CD14-positive monocyte (primary cell): ENCODE measurements around the gene CDC42EP3. TPM values are rescaled to one million over a fixed set of nuclear protein-coding genes. Genes with fewer than 3 reads are reported as not detected.

Experiments used
- DNase-seq, 3 donors: peaks; one replicate each; pipeline ENCODE4 v3.0.0-alpha.2; 2011 to 2022
- H2AFZ ChIP-seq: 2 replicates; pipeline ENCODE4 v1.6.0; 2012; ENCODE audit warnings: mild to moderate bottlenecking, low read depth, low read length, inconsistent platforms; ENCODE audit not compliant: insufficient read depth, poor library complexity, severe bottlenecking
- H3K27ac ChIP-seq, 2 donors: 1 replicate in 1 of 2; 2 replicates in 1 of 2; pipeline ENCODE4 v1.5.1; 2012 to 2013; ENCODE audit warnings: low read length in 2 of 2, control low read depth in 1 of 2, inconsistent platforms in 1 of 2, low read depth in 1 of 2, mild to moderate bottlenecking in 1 of 2
- H3K27me3 ChIP-seq, 2 donors: one replicate each; pipeline versions ENCODE4 v1.6.0 to v1.6.1; 2011 to 2013; ENCODE audit warnings: low read length in 2 of 2; ENCODE audit not compliant: control insufficient read depth in 2 of 2, insufficient read depth in 2 of 2
- H3K36me3 ChIP-seq, 2 donors: replicated peaks in 1 of 2; 1 replicate in 1 of 2; 2 replicates in 1 of 2; pipeline versions ENCODE4 v1.5.1 to v1.6.1; 2012 to 2013; ENCODE audit warnings: low read length in 2 of 2, control low read depth in 1 of 2, inconsistent platforms in 1 of 2, mild to moderate bottlenecking in 1 of 2; ENCODE audit not compliant: insufficient read depth in 2 of 2, control insufficient read depth in 1 of 2
- H3K4me1 ChIP-seq, 2 donors: 1 replicate in 1 of 2; 2 replicates in 1 of 2; pipeline versions ENCODE4 v1.5.1 to v1.6.1; 2012 to 2013; ENCODE audit warnings: low read length in 2 of 2, control low read depth in 1 of 2, inconsistent platforms in 1 of 2, mild to moderate bottlenecking in 1 of 2, moderate library complexity in 1 of 2; ENCODE audit not compliant: insufficient read depth in 2 of 2, control insufficient read depth in 1 of 2
- H3K4me2 ChIP-seq: replicated peaks from 2 replicates; pipeline ENCODE3; 2012; ENCODE audit warnings: low read length, moderate library complexity, mild to moderate bottlenecking; ENCODE audit not compliant: poor library complexity, severe bottlenecking; ENCODE audit errors: extremely low read depth
- H3K4me3 ChIP-seq, 3 experiments: fragments of 200-600 bp in 1 of 3; sonication (generic) in 1 of 3; replicated peaks in 1 of 3; 1 replicate in 2 of 3; 2 replicates in 1 of 3; pipeline ENCODE4 v1.5.1; 2011 to 2013; ENCODE audit warnings: low read length in 3 of 3, mild to moderate bottlenecking in 3 of 3, control low read depth in 2 of 3, low read depth in 2 of 3, inconsistent platforms in 1 of 3, moderate library complexity in 1 of 3
- H3K79me2 ChIP-seq: 2 replicates; pipeline ENCODE4 v1.6.0; 2012; ENCODE audit warnings: mild to moderate bottlenecking, control low read depth, inconsistent platforms, low read length, moderate library complexity; ENCODE audit not compliant: insufficient read depth
- H3K9ac ChIP-seq: 2 replicates; pipeline ENCODE4 v1.6.0; 2017; ENCODE audit warnings: low read length, mild to moderate bottlenecking; ENCODE audit not compliant: insufficient read depth, poor library complexity, severe bottlenecking
- H3K9me3 ChIP-seq, 2 donors: replicated peaks in 1 of 2; 1 replicate in 1 of 2; 2 replicates in 1 of 2; pipeline versions ENCODE4 v1.5.1 to v1.6.1; 2012 to 2013; ENCODE audit warnings: low read length in 2 of 2, control low read depth in 1 of 2; ENCODE audit not compliant: control insufficient read depth in 1 of 2, insufficient read depth in 1 of 2
- H4K20me1 ChIP-seq: 2 replicates; pipeline ENCODE4 v1.6.0; 2012; ENCODE audit warnings: mild to moderate bottlenecking, low read length, control low read depth, moderate library complexity; ENCODE audit not compliant: insufficient read depth
- H3K27ac Mint-ChIP-seq, 7 donors: one replicate each; pipeline ENCODE4 v1.8.0; 2020; ENCODE audit warnings: mild to moderate bottlenecking in 7 of 7, mixed read lengths in 7 of 7, moderate library complexity in 6 of 7, inconsistent platforms in 2 of 7
- H3K27me3 Mint-ChIP-seq, 3 donors: one replicate each; pipeline ENCODE4 v1.8.0; 2021 to 2022; ENCODE audit warnings: low read depth in 3 of 3, mild to moderate bottlenecking in 3 of 3, mixed read lengths in 3 of 3, moderate library complexity in 3 of 3, inconsistent platforms in 1 of 3
- H3K36me3 Mint-ChIP-seq, 2 donors: one replicate each; pipeline ENCODE4 v1.8.0; 2020; ENCODE audit warnings: mixed read lengths in 2 of 2, inconsistent platforms in 1 of 2, mild to moderate bottlenecking in 1 of 2
- H3K4me1 Mint-ChIP-seq: one replicate; pipeline ENCODE4 v1.8.0; 2020; ENCODE audit warnings: mild to moderate bottlenecking, mixed read lengths
- H3K4me3 Mint-ChIP-seq, 2 donors: one replicate each; pipeline ENCODE4 v1.8.0; 2020; ENCODE audit warnings: mild to moderate bottlenecking in 2 of 2, mixed read lengths in 2 of 2, moderate library complexity in 1 of 2
- H3K9me3 Mint-ChIP-seq, 7 donors: one replicate each; pipeline ENCODE4 v1.8.0; 2020 to 2022; ENCODE audit warnings: mixed read lengths in 7 of 7, mild to moderate bottlenecking in 6 of 7, moderate library complexity in 6 of 7, inconsistent platforms in 2 of 7
- WGBS: methylation state at CpG from one replicate; pipeline ENCODE4 v1.1.5; 2013; ENCODE audit warnings: missing lambda C conversion rate; ENCODE audit not compliant: insufficient coverage; 5-methylcytosine and 5-hydroxymethylcytosine counted together
- intact Hi-C, 2 donors: fragments of 100-400 bp; cut with micrococcal nuclease; formaldehyde crosslinking; loops; one replicate each; pipeline versions ENCODE4 v1.15.0 to v1.15.1; 2023
- polyA plus RNA-seq, 3 donors: library from polyadenylated mRNA; depleted of rRNA in 1 of 3; unstranded in 2 of 3; stranded (reverse) in 1 of 3; fragments of 300-500 nt in 2 of 3; fragments of >200 nt in 1 of 3; fragmentation: Illumina TruSeq in 2 of 3; gene quantifications; 1 replicate in 2 of 3; 2 replicates in 1 of 3; pipeline ENCODE4 v1.2.3, GENCODE V29; 2012 to 2021
- TF ChIP-seq, protein P1 (sequence below): fragments of 200-600 bp; IDR thresholded peaks from one replicate; pipeline ENCODE4 v1.8.0; 2022; ENCODE audit warnings: antibody characterized with exemption, mild to moderate bottlenecking

The CDC42EP3 gene
- polyA plus RNA-seq, 3 donors: 179 to 272 (median 249) TPM

DNA sequence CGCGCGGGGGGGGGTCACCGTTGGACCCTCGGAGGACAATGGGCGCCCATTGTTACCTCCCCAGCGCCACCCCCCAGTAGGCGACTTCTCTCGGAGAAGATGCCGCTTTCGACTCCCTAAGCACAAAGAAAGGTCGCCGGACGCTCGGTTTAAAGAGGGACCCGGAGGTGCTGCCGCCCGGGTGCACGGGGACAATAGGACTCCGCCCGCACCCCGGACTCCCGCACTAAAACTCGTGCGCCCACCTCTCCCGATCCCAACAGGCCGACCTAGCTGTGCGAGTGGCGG lies 318 bp upstream of the CDC42EP3 start:
- DNase-seq: peak in 1 of 3 donors; percentile 34
- Mint-ChIP-seq H3K27me3 (peaks cover 0 to 2% (median 0%) of the 10 kb centered on the region in 3 donors), H3K4me3 (peak overlapping the region; percentile 82 to 85), H3K9me3 (no peaks in the 10 kb centered on the region), H3K36me3 (peaks cover 28 to 36% of the 10 kb centered on the region in 2 donors), H3K4me1 (peaks cover 62% of the 10 kb centered on the region), H3K27ac (peak overlapping the region; percentile 91 to 96 (median 93))
- Histone ChIP-seq H3K79me2 (peaks cover 70% of the 10 kb centered on the region), H3K27me3 (no peaks in the 10 kb centered on the region), H3K27ac (peak overlapping the region; percentile 95 to 97), H3K36me3 (peaks cover 9 to 12% of the 10 kb centered on the region in 2 donors), H4K20me1 (peaks cover 47% of the 10 kb centered on the region), H3K9ac (peak overlapping the region; percentile 94), H3K4me3 (peak overlapping the region; percentile 95 to 98 (median 97)), H3K9me3 (no peaks in the 10 kb centered on the region), H3K4me1 (peaks cover 54 to 63% of the 10 kb centered on the region in 2 donors), H2AFZ (peak overlapping the region; percentile 75), H3K4me2 (peak overlapping the region; percentile 94)
- TF ChIP-seq, protein P1, sequence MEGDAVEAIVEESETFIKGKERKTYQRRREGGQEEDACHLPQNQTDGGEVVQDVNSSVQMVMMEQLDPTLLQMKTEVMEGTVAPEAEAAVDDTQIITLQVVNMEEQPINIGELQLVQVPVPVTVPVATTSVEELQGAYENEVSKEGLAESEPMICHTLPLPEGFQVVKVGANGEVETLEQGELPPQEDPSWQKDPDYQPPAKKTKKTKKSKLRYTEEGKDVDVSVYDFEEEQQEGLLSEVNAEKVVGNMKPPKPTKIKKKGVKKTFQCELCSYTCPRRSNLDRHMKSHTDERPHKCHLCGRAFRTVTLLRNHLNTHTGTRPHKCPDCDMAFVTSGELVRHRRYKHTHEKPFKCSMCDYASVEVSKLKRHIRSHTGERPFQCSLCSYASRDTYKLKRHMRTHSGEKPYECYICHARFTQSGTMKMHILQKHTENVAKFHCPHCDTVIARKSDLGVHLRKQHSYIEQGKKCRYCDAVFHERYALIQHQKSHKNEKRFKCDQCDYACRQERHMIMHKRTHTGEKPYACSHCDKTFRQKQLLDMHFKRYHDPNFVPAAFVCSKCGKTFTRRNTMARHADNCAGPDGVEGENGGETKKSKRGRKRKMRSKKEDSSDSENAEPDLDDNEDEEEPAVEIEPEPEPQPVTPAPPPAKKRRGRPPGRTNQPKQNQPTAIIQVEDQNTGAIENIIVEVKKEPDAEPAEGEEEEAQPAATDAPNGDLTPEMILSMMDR: no peak
- 0% methylated on average over 28 of the region's 29 CpGs for WGBS
- intact Hi-C loops: loop anchor here (2.0 to 10.0 kb wide), 5 partner anchors 34 to 161 kb away; no protein-coding TSS in a partner anchor

DNA sequence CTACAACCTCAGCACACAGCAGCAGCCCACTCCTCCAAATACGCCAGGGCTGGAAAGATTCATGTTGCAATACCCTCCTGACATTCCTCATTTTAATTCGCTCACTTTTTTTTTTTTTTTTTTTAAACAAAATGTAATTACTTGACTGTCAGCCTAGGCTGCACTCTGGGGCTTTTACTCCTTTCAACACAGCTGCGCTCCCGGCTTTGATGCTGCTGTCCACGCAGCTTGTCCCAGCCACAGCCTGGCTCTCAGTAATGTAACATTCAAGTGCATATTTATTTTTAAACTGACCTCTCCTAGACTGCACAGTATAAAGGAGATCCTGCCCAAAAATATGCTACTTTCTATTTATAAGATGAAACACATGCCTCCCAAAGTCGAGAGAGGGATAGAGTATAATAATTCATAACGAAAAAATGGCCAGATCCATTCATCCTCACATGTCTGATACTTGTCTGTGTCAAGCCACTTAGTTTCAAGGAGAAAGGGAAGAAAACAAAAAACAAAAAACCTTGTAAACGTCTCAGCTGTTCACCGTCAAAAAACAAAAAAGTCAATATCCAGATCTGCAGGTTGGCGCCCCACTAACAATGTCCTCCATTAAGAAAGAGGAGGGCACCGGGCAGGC lies 949 bp downstream of the CDC42EP3 start:
- Histone ChIP-seq H3K9me3 (no peaks in the 10 kb centered on the region), H3K27me3 (no peaks in the 10 kb centered on the region), H3K36me3 (peaks cover 15 to 24% of the 10 kb centered on the region in 2 donors), H3K27ac (peak overlapping the region; percentile 95 to 97), H3K4me3 (peak overlapping the region; percentile 95 to 98 (median 97)), H2AFZ (peak overlapping the region; percentile 75), H4K20me1 (peaks cover 60% of the 10 kb centered on the region), H3K9ac (peak overlapping the region; percentile 94), H3K79me2 (peaks cover 82% of the 10 kb centered on the region), H3K4me2 (peak overlapping the region; percentile 94), H3K4me1 (peaks cover 61 to 69% of the 10 kb centered on the region in 2 donors)
- peaks cover 63% of the 10 kb centered on the region for H3K4me1 Mint-ChIP-seq
- 14% methylated on average over 8 of the region's 11 CpGs for WGBS
- peak overlapping the region; percentile 92 to 96 (median 94) for H3K27ac Mint-ChIP-seq
- peak overlapping the region; percentile 95 to 98 for H3K4me3 Mint-ChIP-seq
- no peak for DNase-seq
- intact Hi-C loops: loop anchor here (5.0 to 10.0 kb wide), 4 partner anchors 33 to 162 kb away; no protein-coding TSS in a partner anchor
- TF ChIP-seq, protein P1: no peak
- H3K27me3 Mint-ChIP-seq: peaks cover 0 to 2% (median 0%) of the 10 kb centered on the region in 3 donors
- no peaks in the 10 kb centered on the region for H3K9me3 Mint-ChIP-seq
- peaks cover 37 to 47% of the 10 kb centered on the region in 2 donors for H3K36me3 Mint-ChIP-seq
